Stomach (tissue), 4 donors: ENCODE results near the gene FARS2.
"Not testable (repeated sequence)": the region's sequence is repeated elsewhere in the genome, so short reads cannot be mapped to it uniquely, and the experiment has no call there.

Source experiments
- CTCF ChIP-seq, 7 experiments: fragments of 450-650 bp in 4 of 7; fragments of 200-600 bp in 3 of 7; sonication (generic) in 3 of 7; IDR thresholded peaks; one replicate each; pipeline ENCODE4 v1.5.1; 2016 to 2019; ENCODE audit warnings: antibody characterized with exemption in 7 of 7, control low read depth in 2 of 7, mild to moderate bottlenecking in 1 of 7
- EP300 ChIP-seq: sonication (generic); formaldehyde crosslinking; IDR thresholded peaks from one replicate; pipeline ENCODE4 v1.6.1; 2017; ENCODE audit warnings: antibody characterized with exemption
- POLR2A ChIP-seq, 4 donors: fragments of 450-650 bp; IDR thresholded peaks; one replicate each; pipeline ENCODE4 v1.6.1; 2016; ENCODE audit warnings: antibody characterized with exemption in 4 of 4, control low read depth in 2 of 4, mild to moderate bottlenecking in 1 of 4, moderate library complexity in 1 of 4
- POLR2AphosphoS5 ChIP-seq, 3 donors: sonication (generic); formaldehyde crosslinking; IDR thresholded peaks; one replicate each; pipeline ENCODE4 v1.6.1; 2016; ENCODE audit warnings: antibody characterized with exemption in 3 of 3

- not testable (repeated sequence) for TF ChIP-seq EP300; POLR2A (IDR thresholded peaks at IDR 0.05); CTCF (IDR thresholded peaks at IDR 0.05); POLR2AphosphoS5 (IDR thresholded peaks at IDR 0.05)
Measured at GRCh38 chr6:5796555-5796954, 535.2 kb downstream of the FARS2 start.
